ENCODE data around the gene RPS5. TPM values are rescaled to one million over a fixed set of nuclear protein-coding genes. Genes with fewer than 3 reads are reported as not detected.

The RPS5 gene
- total RNA-seq, 1 experiment from 2014 or later = 1,982 TPM

DNA sequence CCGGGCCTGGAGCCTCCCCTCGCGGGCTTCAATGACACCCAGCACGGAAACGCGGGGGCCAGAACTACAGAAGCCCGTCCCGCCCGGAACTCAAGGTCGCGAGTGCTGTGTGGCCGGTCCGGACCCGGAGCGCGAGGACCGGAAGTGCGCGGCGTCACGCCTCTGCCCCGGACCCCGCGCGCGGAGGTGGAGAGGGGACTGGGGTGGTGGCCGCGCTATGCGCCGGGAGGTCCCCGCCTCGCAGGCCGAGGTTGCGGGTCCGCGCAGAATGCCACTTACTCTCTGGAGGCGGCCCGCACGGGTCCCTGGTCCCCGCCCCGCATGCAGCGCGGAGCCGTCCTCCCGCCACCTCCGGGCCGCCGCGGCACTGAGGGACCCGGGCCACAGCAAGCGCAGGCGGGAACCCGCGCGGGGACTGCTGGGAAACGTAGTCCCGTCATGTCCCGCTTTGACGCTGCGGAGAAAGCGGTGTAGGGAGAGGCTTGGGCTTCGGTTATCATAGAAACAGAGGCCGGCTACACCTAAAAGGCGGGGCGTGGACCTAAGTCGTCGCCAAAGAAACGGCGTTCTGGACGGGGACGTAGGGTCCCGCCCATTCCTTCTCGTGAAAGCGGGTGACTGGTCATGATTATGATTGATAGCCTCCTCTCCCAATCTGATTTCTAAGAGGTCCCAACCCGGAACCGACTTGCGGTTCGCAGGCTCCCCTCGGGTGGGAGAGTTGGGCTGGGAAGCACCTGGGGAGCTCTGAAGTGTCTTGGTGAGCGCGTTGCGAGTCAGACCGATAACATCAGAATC, 6.2 kb upstream of the RPS5 start, which contains the start of gene ZNF837:
Gene ZNF837, minus strand, starts transcription at position 369 of the 798 bp plus-strand sequence. CDS start 11,698 bp downstream, outside the sequence.
- peak; percentile 100 for DNase-seq (ENCODE audit: low read depth, low spot score)
- H3K4me3 ChIP-seq (replicated peaks in 1 of 2; ENCODE audit: low read depth in 1 of 2, low read length in 2 of 2) = peak within 1 kb of the TSS; percentile 59 to 92
- 0 out of 4 replicates have a peak, but pooled peaks cover 0 to 2% of the 10 kb centered on the region in 2 experiments for H3K36me3 ChIP-seq (ENCODE audit: control insufficient read depth in 1 of 2, insufficient read depth in 2 of 2, low read length in 2 of 2)
- intact Hi-C loops (cut with micrococcal nuclease) = loop anchor here (1.0 kb wide), 1 partner anchor 19 kb away; the partner anchor contains the start of gene ZNF497
- H3K79me2 ChIP-seq (ENCODE audit: insufficient read depth, low read length) = peaks cover 18% of the 10 kb centered on the region
- peak within 1 kb of the TSS; percentile 100 for H3K4me2 ChIP-seq (ENCODE audit: low read length)
- H2AFZ ChIP-seq (ENCODE audit: low read depth, low read length, poor library complexity, severe bottlenecking) = no peak within 1 kb of the TSS
- H3K4me1 ChIP-seq (ENCODE audit: control insufficient read depth in 1 of 2, insufficient read depth in 2 of 2, low read length in 2 of 2) = peaks cover 20 to 37% of the 10 kb centered on the region in 2 experiments
- no peaks in the 10 kb centered on the region for H3K9me3 ChIP-seq (ENCODE audit: control insufficient read depth in 1 of 2, insufficient read depth in 1 of 2, low read depth in 1 of 2, low read length in 2 of 2)
- BruUV-seq (replicated peaks) = no TSS peak
- ATAC-seq = peak; percentile 87
- no peaks in the 10 kb centered on the region for H3K9me2 ChIP-seq (ENCODE audit: insufficient read depth)
- POLR2A ChIA-PET = interaction anchor here (0.6 kb wide), 1 partner anchor 140 kb away, joined by 3 read pairs; no protein-coding TSS in a partner anchor
- RAD21 ChIA-PET (ENCODE audit: low non-redundant PET in 1 of 2, low total read pairs in 2 of 2, uncharacterized antibody in 2 of 2, unreplicated experiment in 2 of 2) = no interaction called here
- no peaks in the 10 kb centered on the region for H4K20me1 ChIP-seq (ENCODE audit: insufficient read depth)
- CTCF ChIA-PET = no interaction called here
- H3K9ac ChIP-seq (ENCODE audit: low read length) = peak within 1 kb of the TSS; percentile 89
- H3K27me3 ChIP-seq (ENCODE audit: insufficient read depth, low read length) = no peaks in the 10 kb centered on the region
- peak within 1 kb of the TSS; percentile 92 for H3K27ac ChIP-seq (ENCODE audit: low read depth, low read length)
- TF ChIP-seq SRF (IDR thresholded peaks at IDR 0.05; ENCODE audit: low read depth) (no peak; the same call in 1 of the 2 replicates), ZNF274 (IDR thresholded peaks at IDR 0.05; ENCODE audit: low read depth, low read length) (no peak), ELF1 (IDR thresholded peaks at IDR 0.05; ENCODE audit: borderline replicate concordance, low read depth) (peak; percentile 92; the same call in 1 of the 2 replicates), POLR2AphosphoS5 (IDR thresholded peaks at IDR 0.05; ENCODE audit: low read depth, low read length) (peak; percentile 79), ZFX (IDR thresholded peaks at IDR 0.05) (peak; percentile 96), EZH2 (IDR thresholded peaks at IDR 0.05) (no peak), SP1 (IDR thresholded peaks at IDR 0.05; ENCODE audit: low read depth) (peak; percentile 90), RAD21 (IDR thresholded peaks at IDR 0.05; ENCODE audit: low read depth) (no peak; the same call in 1 of the 2 replicates), CEBPB (IDR thresholded peaks at IDR 0.05; ENCODE audit: low read depth) (no peak), SIN3A (IDR thresholded peaks at IDR 0.05; ENCODE audit: low read depth) (peak; percentile 82), FOSL1 (IDR thresholded peaks at IDR 0.05; ENCODE audit: low read depth) (no peak), CBX3 (IDR thresholded peaks at IDR 0.05; ENCODE audit: low read depth) (peak; percentile 96), TCF7L2 (IDR thresholded peaks at IDR 0.05; ENCODE audit: borderline replicate concordance, extremely low read depth, insufficient read depth, insufficient read length) (peak; percentile 93), POLR2A (IDR thresholded peaks at IDR 0.05; ENCODE audit: borderline replicate concordance, extremely low read depth, insufficient read depth, insufficient read length) (peak; percentile 44), YY1 (IDR thresholded peaks at IDR 0.05; ENCODE audit: extremely low read depth, insufficient replicate concordance, low read depth, low read length) (peak; percentile 82), EZH2phosphoT487 (IDR thresholded peaks at IDR 0.05; ENCODE audit: borderline replicate concordance) (no peak), JUND (IDR thresholded peaks at IDR 0.05) (no peak)
- TF ChIP-seq, protein P1, sequence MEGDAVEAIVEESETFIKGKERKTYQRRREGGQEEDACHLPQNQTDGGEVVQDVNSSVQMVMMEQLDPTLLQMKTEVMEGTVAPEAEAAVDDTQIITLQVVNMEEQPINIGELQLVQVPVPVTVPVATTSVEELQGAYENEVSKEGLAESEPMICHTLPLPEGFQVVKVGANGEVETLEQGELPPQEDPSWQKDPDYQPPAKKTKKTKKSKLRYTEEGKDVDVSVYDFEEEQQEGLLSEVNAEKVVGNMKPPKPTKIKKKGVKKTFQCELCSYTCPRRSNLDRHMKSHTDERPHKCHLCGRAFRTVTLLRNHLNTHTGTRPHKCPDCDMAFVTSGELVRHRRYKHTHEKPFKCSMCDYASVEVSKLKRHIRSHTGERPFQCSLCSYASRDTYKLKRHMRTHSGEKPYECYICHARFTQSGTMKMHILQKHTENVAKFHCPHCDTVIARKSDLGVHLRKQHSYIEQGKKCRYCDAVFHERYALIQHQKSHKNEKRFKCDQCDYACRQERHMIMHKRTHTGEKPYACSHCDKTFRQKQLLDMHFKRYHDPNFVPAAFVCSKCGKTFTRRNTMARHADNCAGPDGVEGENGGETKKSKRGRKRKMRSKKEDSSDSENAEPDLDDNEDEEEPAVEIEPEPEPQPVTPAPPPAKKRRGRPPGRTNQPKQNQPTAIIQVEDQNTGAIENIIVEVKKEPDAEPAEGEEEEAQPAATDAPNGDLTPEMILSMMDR (IDR thresholded peaks at IDR 0.05 in 2 of 3, conservative IDR thresholded peaks at IDR 0.05 in 1 of 3; ENCODE audit: borderline replicate concordance in 1 of 3, insufficient read depth in 1 of 3, low read depth in 2 of 3, low read length in 2 of 3) = no peak
- TF ChIP-seq, protein P2, sequence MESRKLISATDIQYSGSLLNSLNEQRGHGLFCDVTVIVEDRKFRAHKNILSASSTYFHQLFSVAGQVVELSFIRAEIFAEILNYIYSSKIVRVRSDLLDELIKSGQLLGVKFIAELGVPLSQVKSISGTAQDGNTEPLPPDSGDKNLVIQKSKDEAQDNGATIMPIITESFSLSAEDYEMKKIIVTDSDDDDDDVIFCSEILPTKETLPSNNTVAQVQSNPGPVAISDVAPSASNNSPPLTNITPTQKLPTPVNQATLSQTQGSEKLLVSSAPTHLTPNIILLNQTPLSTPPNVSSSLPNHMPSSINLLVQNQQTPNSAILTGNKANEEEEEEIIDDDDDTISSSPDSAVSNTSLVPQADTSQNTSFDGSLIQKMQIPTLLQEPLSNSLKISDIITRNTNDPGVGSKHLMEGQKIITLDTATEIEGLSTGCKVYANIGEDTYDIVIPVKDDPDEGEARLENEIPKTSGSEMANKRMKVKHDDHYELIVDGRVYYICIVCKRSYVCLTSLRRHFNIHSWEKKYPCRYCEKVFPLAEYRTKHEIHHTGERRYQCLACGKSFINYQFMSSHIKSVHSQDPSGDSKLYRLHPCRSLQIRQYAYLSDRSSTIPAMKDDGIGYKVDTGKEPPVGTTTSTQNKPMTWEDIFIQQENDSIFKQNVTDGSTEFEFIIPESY (IDR thresholded peaks at IDR 0.05; ENCODE audit: extremely low read depth, insufficient replicate concordance, low read length) = peak; percentile 30
- TF ChIP-seq, protein P3, sequence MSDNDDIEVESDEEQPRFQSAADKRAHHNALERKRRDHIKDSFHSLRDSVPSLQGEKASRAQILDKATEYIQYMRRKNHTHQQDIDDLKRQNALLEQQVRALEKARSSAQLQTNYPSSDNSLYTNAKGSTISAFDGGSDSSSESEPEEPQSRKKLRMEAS (IDR thresholded peaks at IDR 0.05) = peak; percentile 93
